Measurements from ENCODE around the gene CAV1.

CAV1 gene

DNA sequence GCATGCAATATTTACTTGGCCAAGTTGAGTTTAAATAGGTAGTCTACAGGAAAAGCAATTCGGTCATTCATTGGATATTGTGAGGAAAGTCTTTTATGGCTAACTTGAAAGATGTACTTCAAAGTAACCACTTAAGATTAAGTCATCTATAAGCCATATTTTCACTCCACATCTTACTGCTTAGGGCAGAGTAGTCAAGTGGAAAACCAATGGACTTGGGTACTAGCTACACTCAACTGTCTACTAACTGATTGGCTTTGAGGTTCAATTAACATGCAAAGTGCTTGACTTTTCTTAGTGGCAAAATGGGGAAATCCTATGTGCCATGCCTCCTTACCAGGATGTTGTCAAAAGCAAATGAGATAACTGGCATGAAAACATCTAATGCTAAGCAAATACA is 51.0 kb downstream of the CAV1 start:
- no peak overlapping the region for H3K4me3 ChIP-seq (replicated peaks in 1 of 2; ENCODE audit: low read depth in 2 of 2, low read length in 2 of 2)
- TF ChIP-seq, protein P1, sequence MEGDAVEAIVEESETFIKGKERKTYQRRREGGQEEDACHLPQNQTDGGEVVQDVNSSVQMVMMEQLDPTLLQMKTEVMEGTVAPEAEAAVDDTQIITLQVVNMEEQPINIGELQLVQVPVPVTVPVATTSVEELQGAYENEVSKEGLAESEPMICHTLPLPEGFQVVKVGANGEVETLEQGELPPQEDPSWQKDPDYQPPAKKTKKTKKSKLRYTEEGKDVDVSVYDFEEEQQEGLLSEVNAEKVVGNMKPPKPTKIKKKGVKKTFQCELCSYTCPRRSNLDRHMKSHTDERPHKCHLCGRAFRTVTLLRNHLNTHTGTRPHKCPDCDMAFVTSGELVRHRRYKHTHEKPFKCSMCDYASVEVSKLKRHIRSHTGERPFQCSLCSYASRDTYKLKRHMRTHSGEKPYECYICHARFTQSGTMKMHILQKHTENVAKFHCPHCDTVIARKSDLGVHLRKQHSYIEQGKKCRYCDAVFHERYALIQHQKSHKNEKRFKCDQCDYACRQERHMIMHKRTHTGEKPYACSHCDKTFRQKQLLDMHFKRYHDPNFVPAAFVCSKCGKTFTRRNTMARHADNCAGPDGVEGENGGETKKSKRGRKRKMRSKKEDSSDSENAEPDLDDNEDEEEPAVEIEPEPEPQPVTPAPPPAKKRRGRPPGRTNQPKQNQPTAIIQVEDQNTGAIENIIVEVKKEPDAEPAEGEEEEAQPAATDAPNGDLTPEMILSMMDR (IDR thresholded peaks at IDR 0.05; ENCODE audit: low read depth, low read length): no peak
- DNase-seq (ENCODE audit: low read depth in 2 of 2): no peak

DNA sequence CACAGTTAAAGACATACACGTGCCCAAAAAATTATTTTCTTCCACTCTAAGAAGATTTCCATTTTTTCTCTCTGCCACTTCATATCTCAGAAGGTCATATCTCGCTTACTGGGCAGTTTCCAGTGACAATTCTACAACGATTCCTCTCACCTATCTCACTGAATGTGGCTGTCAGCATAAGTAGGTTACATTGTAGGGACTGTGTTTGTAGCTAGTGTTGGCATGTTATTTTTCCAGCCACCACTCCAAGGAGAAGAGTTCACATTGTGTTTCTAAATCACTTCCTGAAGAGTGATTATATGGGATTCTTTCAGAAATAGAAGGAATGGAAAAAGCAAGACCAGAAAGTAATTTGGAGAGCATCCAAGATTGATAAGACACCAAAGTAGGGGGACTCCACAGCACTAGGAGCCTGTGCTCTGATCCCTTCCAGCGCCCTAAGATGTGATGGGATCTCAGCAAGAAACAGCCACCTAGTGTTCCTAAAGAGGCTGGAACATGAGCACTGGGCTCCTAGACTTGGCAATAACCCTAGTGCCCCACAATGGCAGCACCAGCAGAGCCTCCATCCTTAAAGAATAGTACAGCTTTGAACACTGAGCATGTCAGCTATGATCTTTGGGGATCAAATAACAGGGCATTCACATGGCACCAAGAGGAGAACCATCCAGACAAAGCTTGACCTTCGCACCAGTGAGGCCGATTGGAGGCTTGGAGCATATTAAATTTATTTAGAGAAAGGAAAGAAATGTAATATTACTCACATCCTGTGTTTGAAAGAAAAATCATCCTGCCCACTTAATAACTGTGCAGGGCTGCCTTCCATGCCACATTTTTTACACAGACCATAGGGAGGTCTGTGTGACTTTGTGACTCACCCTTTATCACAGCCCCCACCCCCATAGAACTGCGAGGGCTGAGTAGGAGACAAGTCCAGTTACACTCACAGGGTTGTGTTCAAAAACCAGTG is 51.8 kb downstream of the CAV1 start:
- no peak overlapping the region for H3K4me3 ChIP-seq (replicated peaks in 1 of 2; ENCODE audit: low read depth in 2 of 2, low read length in 2 of 2)
- TF ChIP-seq, protein P1 (IDR thresholded peaks at IDR 0.05; ENCODE audit: low read depth, low read length): peak; percentile 3
- peak; percentile 89 to 95 for DNase-seq (ENCODE audit: low read depth in 2 of 2)

DNA sequence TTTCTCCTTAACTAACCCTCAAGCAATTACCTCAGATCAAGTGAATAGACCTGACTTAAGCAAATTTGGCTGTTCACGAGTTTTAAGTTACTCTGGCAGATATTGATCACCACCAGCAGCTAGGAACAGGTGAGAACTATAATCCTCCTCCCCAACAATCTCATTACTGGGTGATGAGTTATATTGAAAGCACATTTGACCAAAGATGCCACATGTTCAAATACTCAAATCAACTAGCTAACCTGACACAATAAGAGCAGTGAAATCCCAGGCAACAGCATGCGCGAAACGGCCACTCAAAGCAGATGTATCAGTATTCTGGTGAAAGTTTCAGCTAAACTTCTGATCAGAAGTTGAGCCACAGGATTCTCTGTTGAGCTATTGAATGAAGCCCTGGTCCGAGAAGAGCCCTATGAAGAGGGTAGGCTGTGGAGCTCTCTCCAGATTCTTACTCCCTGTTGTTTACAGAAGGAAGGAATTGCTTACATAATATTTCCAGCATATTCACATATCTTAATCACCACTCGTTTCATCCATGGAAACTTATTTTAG is 52.6 kb downstream of the CAV1 start:
- TF ChIP-seq, protein P1 (IDR thresholded peaks at IDR 0.05; ENCODE audit: low read depth, low read length): no peak
- peak overlapping the region in 1 of 2 donors; percentile 1 for H3K4me3 ChIP-seq (replicated peaks in 1 of 2; ENCODE audit: low read depth in 2 of 2, low read length in 2 of 2)
- no peak for DNase-seq (ENCODE audit: low read depth in 2 of 2)

DNA sequence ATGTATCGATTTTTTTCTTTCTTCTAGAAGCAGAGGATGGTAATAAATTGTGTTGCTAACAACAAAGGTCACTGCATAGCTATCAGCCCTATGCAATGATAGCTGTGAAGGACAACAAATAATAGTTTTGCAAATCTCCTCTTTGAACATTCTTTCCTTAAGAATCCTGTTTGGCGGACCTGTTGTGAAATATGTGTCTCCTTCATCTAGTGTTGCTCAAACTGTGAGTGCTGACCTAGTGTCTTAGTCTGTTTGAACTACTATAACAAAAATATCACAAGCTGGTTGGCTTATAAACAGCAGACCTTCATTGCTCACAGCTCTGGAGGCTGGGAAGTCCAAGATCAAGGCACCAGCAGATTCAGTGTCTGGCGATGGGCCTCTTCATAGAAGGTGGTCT is 53.7 kb downstream of the CAV1 start:
- DNase-seq (ENCODE audit: low read depth in 2 of 2): peak; percentile 36 to 69
- no peak overlapping the region for H3K4me3 ChIP-seq (replicated peaks in 1 of 2; ENCODE audit: low read depth in 2 of 2, low read length in 2 of 2)
- TF ChIP-seq, protein P1 (IDR thresholded peaks at IDR 0.05; ENCODE audit: low read depth, low read length): no peak

DNA sequence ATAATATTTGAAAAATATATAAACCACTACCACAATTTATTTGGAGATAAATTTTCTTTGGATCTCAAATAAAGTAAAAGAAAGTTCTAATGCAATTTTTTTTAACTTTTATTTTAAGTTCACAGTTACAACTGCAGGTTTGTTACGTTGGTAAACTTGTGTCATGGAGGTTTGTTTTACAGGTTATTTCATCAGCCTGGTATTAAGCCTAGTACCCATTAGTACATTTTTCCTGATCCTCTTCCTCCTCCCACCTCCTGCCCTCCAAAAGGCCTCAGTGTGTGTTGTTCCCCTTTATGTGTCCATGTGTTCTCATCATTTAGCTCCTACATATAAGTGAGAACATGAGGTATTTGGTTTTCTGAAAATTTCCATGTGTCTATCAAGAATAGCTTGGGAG is 54.5 kb downstream of the CAV1 start:
- TF ChIP-seq, protein P1 (IDR thresholded peaks at IDR 0.05; ENCODE audit: low read depth, low read length): no peak
- no peak overlapping the region for H3K4me3 ChIP-seq (replicated peaks in 1 of 2; ENCODE audit: low read depth in 2 of 2, low read length in 2 of 2)
- DNase-seq (ENCODE audit: low read depth in 2 of 2): no peak

DNA sequence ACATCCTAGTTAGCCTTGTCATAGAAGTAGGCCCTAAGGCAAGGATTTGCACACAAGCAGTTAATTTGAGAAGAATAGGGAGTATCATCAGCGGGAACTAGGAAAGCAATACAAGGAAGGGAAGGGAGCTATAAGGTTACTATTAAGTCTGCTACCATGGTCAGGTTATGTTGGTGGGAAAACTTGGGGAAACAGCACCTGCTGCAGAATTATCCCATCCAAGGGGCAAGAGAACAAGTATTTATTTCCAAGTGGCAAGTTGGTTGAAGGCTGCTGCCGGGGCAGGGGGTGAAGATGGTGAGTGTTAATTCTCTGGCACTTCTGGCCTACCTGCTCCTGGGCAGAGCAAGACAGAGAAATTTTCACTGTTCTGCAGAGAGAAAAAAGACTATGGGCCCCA is 55.0 kb downstream of the CAV1 start:
- H3K4me3 ChIP-seq (replicated peaks in 1 of 2; ENCODE audit: low read depth in 2 of 2, low read length in 2 of 2): no peak overlapping the region
- TF ChIP-seq, protein P1 (IDR thresholded peaks at IDR 0.05; ENCODE audit: low read depth, low read length): no peak
- DNase-seq (ENCODE audit: low read depth in 2 of 2): no peak
